LNCaP clone FGC (cell line): ENCODE results near the gene XPO6.

ENCODE experiments used
- DNase-seq: peaks from one replicate; pipeline ENCODE4 v3.0.0-alpha.2; 2011; ENCODE audit warnings: low read depth
- H3K4me3 ChIP-seq: 2 replicates; pipeline ENCODE4 v1.5.1; 2011; ENCODE audit warnings: mild to moderate bottlenecking, low read depth, low read length, control low read depth
- TF ChIP-seq, protein P1 (sequence below): IDR thresholded peaks from 2 replicates; pipeline ENCODE4 v1.5.1; 2012; ENCODE audit warnings: mild to moderate bottlenecking; ENCODE audit not compliant: control insufficient read depth, insufficient read depth; ENCODE audit errors: extremely low read depth

The XPO6 gene

DNA sequence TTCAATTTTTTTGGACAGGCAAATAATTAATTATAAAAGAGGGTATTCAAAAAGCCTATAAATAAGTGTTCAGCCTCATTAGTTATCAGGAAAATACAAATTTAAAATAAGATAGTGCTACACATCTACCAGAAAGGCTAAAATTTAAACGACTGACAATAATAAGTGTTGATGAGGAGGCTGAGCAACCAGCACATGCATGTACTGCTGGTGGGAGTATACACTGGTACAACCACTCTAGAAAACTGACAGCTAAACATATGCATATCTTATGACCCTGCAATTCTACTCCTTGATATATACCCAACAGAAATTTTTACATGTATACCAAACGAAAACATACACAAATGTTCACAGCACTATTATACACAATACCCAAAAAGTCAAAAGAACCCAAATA, 27.1 kb downstream of the XPO6 start:
- TF ChIP-seq, protein P1, sequence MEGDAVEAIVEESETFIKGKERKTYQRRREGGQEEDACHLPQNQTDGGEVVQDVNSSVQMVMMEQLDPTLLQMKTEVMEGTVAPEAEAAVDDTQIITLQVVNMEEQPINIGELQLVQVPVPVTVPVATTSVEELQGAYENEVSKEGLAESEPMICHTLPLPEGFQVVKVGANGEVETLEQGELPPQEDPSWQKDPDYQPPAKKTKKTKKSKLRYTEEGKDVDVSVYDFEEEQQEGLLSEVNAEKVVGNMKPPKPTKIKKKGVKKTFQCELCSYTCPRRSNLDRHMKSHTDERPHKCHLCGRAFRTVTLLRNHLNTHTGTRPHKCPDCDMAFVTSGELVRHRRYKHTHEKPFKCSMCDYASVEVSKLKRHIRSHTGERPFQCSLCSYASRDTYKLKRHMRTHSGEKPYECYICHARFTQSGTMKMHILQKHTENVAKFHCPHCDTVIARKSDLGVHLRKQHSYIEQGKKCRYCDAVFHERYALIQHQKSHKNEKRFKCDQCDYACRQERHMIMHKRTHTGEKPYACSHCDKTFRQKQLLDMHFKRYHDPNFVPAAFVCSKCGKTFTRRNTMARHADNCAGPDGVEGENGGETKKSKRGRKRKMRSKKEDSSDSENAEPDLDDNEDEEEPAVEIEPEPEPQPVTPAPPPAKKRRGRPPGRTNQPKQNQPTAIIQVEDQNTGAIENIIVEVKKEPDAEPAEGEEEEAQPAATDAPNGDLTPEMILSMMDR = no peak
- no peak overlapping the region for H3K4me3 ChIP-seq
- no peak for DNase-seq

DNA sequence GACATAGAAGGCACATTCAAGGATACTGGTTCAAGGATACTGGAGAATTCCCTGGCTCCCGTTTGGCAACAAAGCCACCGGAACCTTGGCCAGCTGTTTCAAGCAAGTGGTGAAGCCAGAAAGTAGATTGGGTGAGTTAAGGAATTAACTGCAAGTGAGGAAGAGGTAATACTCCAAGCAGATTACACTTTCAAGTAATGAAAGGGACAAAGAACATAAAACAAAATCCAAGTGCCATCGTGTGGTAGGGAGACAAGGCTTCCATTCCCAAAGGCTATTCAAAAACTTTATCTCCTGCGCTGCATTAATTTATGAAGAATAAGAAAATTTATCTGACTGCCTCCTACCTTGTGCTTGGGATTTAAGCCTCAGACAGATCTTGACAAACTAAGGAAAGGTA, 27.8 kb downstream of the XPO6 start:
- DNase-seq = no peak
- H3K4me3 ChIP-seq = no peak overlapping the region
- TF ChIP-seq, protein P1 = no peak

DNA sequence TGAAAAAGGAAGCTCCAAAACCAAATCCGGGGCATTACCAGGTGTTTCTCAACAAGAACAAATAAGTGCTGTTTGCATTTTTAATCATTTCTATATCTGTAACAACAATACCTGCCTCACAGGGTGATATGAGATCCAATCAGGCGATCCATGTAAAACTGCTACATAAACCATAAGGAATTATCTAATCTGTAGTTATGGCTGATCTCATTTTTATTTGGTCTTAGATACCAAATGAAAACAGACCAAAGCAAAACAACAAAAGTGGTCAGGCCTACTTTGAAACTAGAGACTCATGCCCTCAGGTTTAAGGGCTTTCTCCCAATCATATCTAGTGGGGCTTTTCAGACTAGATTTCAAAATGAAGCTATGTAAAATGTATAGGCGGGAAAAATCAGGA, 28.3 kb downstream of the XPO6 start:
- TF ChIP-seq, protein P1 = no peak
- no peak overlapping the region for H3K4me3 ChIP-seq
- peak; percentile 87 for DNase-seq

DNA sequence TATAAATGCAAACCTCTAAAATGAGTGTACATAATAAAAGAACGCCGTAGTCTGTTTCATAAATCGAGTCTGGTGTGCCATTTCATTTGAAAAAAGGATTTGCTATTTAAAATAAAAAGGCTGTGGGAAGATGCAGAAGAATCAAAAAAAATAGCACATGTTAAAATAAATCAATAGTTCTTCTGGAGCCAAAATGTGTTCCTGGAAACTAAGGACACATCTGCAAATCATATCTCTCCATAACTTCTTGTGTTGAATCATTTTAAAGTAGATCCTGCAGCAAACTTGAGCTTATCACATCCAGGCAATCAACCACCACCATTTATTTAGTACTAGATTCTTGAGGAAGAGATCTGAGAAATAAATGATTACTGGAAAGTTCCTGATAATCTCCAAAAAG, 29.0 kb downstream of the XPO6 start:
- DNase-seq = no peak
- TF ChIP-seq, protein P1 = no peak
- H3K4me3 ChIP-seq = peak overlapping the region; percentile 12; the same call in 1 of the 2 replicates

DNA sequence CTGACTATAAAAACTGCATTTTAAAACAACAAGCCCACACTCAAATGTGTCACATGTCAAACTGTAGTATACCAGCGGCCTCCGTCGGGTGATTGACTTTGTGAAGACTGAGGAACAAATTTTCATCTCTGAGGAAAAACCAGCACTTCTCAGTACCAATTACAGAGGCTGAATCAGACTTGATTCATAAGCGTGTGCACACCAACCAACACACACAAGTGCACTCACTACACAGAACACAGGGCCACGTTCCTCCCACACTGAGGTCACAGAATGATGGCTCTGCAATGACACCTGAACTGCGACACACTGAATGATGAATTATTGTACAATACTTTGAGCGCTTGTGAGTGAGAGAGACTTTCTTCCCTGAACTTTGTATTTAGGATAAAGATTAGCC, 29.6 kb downstream of the XPO6 start:
- no peak overlapping the region; the same call in 1 of the 2 replicates for H3K4me3 ChIP-seq
- no peak for DNase-seq
- TF ChIP-seq, protein P1 = no peak

DNA sequence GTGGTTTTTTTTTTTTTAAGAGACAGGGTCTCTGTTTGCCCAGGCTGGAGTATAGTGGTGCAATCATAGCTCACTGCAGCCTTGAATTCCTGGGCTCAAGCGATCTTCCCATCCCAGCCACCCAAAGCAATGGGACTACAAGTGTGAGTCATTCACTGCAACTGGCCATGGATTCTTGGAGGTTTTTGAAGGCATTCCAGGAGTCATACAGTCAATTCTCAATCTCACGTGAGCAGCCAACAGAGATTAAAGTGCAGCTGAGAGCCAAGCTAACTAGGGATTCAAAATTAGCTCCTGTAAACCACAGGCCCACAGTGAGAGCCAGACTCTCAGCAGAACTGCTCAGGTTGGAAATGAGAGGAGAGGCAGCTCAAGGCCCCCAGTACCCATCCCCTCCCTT, 30.2 kb downstream of the XPO6 start:
- peak; percentile 62 for DNase-seq
- TF ChIP-seq, protein P1 = no peak
- H3K4me3 ChIP-seq = no peak overlapping the region

DNA sequence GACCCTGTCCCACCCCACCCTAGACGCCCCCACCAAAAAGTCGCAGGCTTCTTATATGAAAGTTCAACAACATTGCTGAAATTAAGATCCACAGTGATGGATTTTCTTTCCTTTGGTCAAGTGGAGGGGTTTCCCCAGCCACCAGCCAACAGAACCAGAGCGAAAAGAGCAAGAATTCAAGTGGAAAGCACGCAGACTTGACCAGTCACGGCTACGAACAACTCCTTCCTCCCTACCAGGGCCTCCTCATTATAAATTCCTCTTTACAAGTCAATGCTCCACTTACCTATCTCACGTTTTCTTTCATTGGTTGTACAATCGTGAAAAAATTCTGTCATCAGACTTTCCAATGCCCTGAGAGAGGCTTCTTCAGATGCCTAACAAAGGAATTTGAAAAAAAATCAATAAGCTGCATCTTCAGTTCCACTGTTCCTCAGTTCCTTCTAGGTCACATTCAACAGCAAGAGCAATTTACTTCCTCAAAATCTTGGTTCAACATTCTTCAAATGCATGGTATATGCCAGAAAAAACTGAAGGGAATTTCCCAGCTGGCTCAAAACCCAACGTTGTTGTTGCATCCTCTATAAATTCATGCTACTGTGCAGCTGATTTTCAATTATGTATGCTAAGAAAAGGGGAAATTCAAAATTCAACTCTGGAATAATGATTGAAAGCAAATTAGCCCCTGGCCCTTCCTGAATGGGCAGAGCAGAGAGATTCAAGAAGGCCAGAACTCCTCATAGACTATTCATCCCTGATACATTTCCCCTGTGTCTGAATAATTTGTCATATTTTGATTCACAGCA, 30.9 kb downstream of the XPO6 start:
- no peak for DNase-seq
- TF ChIP-seq, protein P1 = no peak
- H3K4me3 ChIP-seq = no peak overlapping the region
